Neuronal stem cell (in vitro differentiated cells): ENCODE measurements around the gene CBFA2T3. TPM values are rescaled to one million over a fixed set of nuclear protein-coding genes. Genes with fewer than 3 reads are reported as not detected.

Experiments used
- DNase-seq: peaks from one replicate; pipeline ENCODE4 v3.0.0-alpha.2; 2013; ENCODE audit warnings: low spot score
- H2AFZ ChIP-seq: one replicate; pipeline ENCODE4 v1.6.1; 2013; ENCODE audit warnings: mild to moderate bottlenecking, low read length, inconsistent platforms
- H2AK5ac ChIP-seq: 2 replicates; pipeline ENCODE4 v1.6.1; 2013; ENCODE audit warnings: low read depth, mild to moderate bottlenecking, inconsistent platforms, low read length, moderate library complexity, mixed read lengths
- H2BK120ac ChIP-seq: 2 replicates; pipeline ENCODE4 v1.6.1; 2013; ENCODE audit warnings: low read depth, mild to moderate bottlenecking, inconsistent platforms, low read length, moderate library complexity, mixed read lengths
- H2BK12ac ChIP-seq: one replicate; pipeline ENCODE4 v1.6.1; 2013; ENCODE audit warnings: low read length, inconsistent platforms
- H2BK15ac ChIP-seq: 2 replicates; pipeline ENCODE4 v1.6.1; 2013; ENCODE audit warnings: mild to moderate bottlenecking, low read length, inconsistent platforms, mixed read lengths
- H2BK5ac ChIP-seq: one replicate; pipeline ENCODE4 v1.6.1; 2013; ENCODE audit warnings: inconsistent platforms, mild to moderate bottlenecking, low read length, moderate library complexity
- H3K14ac ChIP-seq: one replicate; pipeline ENCODE4 v1.6.1; 2013; ENCODE audit warnings: low read length, inconsistent platforms
- H3K18ac ChIP-seq: 2 replicates; pipeline ENCODE4 v1.6.1; 2013; ENCODE audit warnings: low read length, inconsistent platforms
- H3K23ac ChIP-seq: 2 replicates; pipeline ENCODE4 v1.6.1; 2013; ENCODE audit warnings: low read depth, mild to moderate bottlenecking, mixed read lengths, low read length, inconsistent platforms; ENCODE audit not compliant: poor library complexity
- H3K27ac ChIP-seq: replicated peaks from 3 replicates; pipeline ENCODE4 v1.5.1; 2013; ENCODE audit warnings: low read length, inconsistent platforms
- H3K27me3 ChIP-seq, 3 experiments: 2 replicates each; pipeline ENCODE4 v1.6.1; 2013; ENCODE audit warnings: low read length in 3 of 3, mild to moderate bottlenecking in 2 of 3, inconsistent platforms in 1 of 3, low read depth in 1 of 3, mixed read lengths in 1 of 3, moderate library complexity in 1 of 3; ENCODE audit not compliant: control insufficient read depth in 3 of 3, insufficient read depth in 3 of 3
- H3K36me3 ChIP-seq, 2 donors: replicated peaks in 1 of 2; 2 replicates each; pipeline ENCODE4 v1.6.1; 2013; ENCODE audit warnings: low read length in 2 of 2; ENCODE audit not compliant: control insufficient read depth in 2 of 2, insufficient read depth in 2 of 2
- H3K4ac ChIP-seq: 2 replicates; pipeline ENCODE4 v1.6.1; 2013; ENCODE audit warnings: inconsistent platforms, mild to moderate bottlenecking, low read length, moderate library complexity
- H3K4me1 ChIP-seq, 2 donors: 1 replicate in 1 of 2; 2 replicates in 1 of 2; pipeline ENCODE4 v1.6.1; 2013; ENCODE audit warnings: low read length in 2 of 2, low read depth in 1 of 2; ENCODE audit not compliant: control insufficient read depth in 2 of 2, insufficient read depth in 1 of 2
- H3K4me2 ChIP-seq: one replicate; pipeline ENCODE4 v1.6.1; 2013; ENCODE audit warnings: mild to moderate bottlenecking, low read length, inconsistent platforms; ENCODE audit not compliant: insufficient read depth, poor library complexity, severe bottlenecking
- H3K4me3 ChIP-seq, 2 donors: 2 replicates each; pipeline ENCODE4 v1.5.1; 2013; ENCODE audit warnings: low read length in 2 of 2, mild to moderate bottlenecking in 2 of 2, inconsistent platforms in 1 of 2, moderate library complexity in 1 of 2
- H3K79me1 ChIP-seq: one replicate; pipeline ENCODE4 v1.6.1; 2013; ENCODE audit warnings: low read depth, mild to moderate bottlenecking, inconsistent platforms, low read length, moderate library complexity
- H3K9ac ChIP-seq: one replicate; pipeline ENCODE4 v1.6.1; 2013; ENCODE audit warnings: mild to moderate bottlenecking, low read depth, low read length, inconsistent platforms; ENCODE audit not compliant: poor library complexity
- H3K9me3 ChIP-seq, 2 donors: replicated peaks in 1 of 2; 2 replicates each; pipeline versions ENCODE3 to v1.6.1; 2013; ENCODE audit warnings: low read length in 2 of 2, mild to moderate bottlenecking in 2 of 2, inconsistent platforms in 1 of 2, low read depth in 1 of 2, mixed read lengths in 1 of 2, moderate library complexity in 1 of 2; ENCODE audit not compliant: control insufficient read depth in 2 of 2, insufficient read depth in 1 of 2
- H4K8ac ChIP-seq: one replicate; pipeline ENCODE4 v1.6.1; 2013; ENCODE audit warnings: low read depth, mild to moderate bottlenecking, inconsistent platforms, low read length, moderate library complexity
- H4K91ac ChIP-seq: one replicate; pipeline ENCODE4 v1.6.1; 2013; ENCODE audit warnings: low read length, low read depth, mild to moderate bottlenecking, inconsistent platforms; ENCODE audit not compliant: poor library complexity
- WGBS, 2 donors: extraction: QIAGEN DNeasy Blood & Tissue Kit; methylation state at CpG; one replicate each; pipeline ENCODE4 v1.1.7; 2013; ENCODE audit warnings: missing lambda C conversion rate in 2 of 2, mixed read lengths in 1 of 2; ENCODE audit not compliant: insufficient read length in 2 of 2, insufficient replicate concordance in 1 of 2; ENCODE audit errors: extremely low coverage in 2 of 2; 5-methylcytosine and 5-hydroxymethylcytosine counted together
- polyA plus RNA-seq, 2 experiments: library from polyadenylated mRNA; stranded (reverse); fragments of 200-250 nt; gene quantifications; one replicate each; pipeline ENCODE4 v1.2.3, GENCODE V29; 2013

Gene CBFA2T3
- 8.3 TPM for polyA plus RNA-seq (2013, experiment 1 of 2)
- 8.0 TPM for polyA plus RNA-seq (2013, experiment 2 of 2)

DNA sequence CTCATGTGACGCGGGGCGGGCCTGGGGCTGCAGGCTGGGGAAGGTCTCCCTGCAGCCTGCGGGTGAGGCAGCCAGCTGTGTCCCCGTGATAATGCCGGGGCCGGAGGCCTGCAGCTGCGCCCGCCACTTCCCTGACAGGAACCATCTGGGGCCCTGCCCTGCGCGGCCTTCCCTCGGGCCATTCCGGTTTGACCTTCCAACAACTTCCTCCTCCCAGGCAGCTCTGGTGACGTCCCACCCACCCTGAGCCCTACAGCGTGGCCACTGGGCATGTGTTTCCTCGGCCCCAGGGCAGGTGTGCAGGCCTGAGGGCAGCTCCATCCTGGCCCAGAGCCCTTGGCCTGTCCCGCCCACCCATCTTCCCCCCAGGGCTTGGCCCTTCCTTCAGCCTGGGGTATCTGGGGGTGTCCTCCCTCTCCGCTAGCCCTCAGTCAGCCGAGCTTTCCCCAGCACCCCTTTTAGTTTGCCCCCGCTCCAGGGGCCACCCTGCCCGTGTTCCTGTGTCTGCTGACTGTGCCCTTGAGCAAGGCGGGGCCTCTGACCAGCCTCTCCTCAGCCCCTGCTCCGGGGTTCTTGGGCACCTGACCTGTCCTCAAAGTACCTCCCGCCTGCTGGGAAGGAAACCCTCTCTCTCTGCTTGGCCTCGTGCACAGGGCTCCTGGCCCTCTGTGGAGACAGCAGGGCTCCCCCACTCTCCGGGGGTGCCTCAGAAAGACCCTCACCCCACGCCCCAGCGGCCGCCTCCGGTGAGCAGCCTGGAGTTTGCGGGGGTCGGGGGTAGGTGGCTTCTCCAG, at the start of gene CBFA2T3:
CBFA2T3 (minus strand) TSS at position 190 of the 794 bp plus-strand sequence. CDS start 400 bp downstream, outside the sequence.
- no peak within 1 kb of the TSS for H3K4me3 ChIP-seq

DNA sequence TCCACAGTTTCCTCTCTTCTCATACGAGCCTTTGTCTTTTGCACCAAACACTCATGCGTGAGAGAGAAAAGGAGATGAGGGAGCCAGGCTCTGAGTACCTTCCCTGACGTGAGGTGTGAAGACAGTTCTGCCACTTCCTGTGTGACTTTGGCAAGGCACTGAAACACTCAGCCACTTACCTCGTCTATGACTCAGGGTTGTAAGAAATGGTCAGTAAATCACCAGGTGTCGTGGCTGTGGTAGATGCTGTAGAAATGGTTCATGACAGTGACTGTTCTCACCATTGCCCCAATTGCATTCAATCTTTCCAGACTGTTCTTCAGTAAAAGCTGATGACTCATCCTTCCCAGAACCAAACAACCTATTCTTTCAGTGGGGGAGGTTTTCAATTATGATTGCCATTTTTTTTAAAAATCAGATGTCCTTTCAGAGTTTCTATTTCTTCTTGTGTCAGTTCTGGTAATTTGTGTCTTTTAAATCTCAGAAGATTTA, 49.2 kb upstream of the CBFA2T3 start:
- Histone ChIP-seq H2BK15ac (no peak overlapping the region), H3K4me1 (peaks cover 0 to 5% of the 10 kb centered on the region in 2 donors), H3K9me3 (peaks cover 8 to 9% of the 10 kb centered on the region in 2 donors), H3K27me3 (peaks cover 0 to 14% (median 0%) of the 10 kb centered on the region in 3 experiments), H3K79me1 (peaks cover 2% of the 10 kb centered on the region), H3K4ac (no peak overlapping the region), H3K36me3 (no peaks in the 10 kb centered on the region), H2AK5ac (no peak overlapping the region), H2BK12ac (no peak overlapping the region), H3K9ac (no peak overlapping the region), H4K8ac (no peak overlapping the region), H4K91ac (no peak overlapping the region), H3K23ac (no peak overlapping the region), H3K27ac (no peak overlapping the region), H2BK5ac (no peak overlapping the region), H3K18ac (no peak overlapping the region), H3K4me3 (no peak overlapping the region), H2BK120ac (no peak overlapping the region), H2AFZ (no peak overlapping the region), H3K14ac (no peak overlapping the region), H3K4me2 (no peak overlapping the region)
- no peak for DNase-seq
- no CpG with 5 or more reads among the region's 5 CpGs for WGBS, 2 donors

More for the DNA sequence above, at the start of gene CBFA2T3:
- H2BK15ac ChIP-seq: no peak within 1 kb of the TSS
- H3K27me3 ChIP-seq: peaks cover 0 to 55% (median 0%) of the 10 kb centered on the region in 3 experiments
- no peaks in the 10 kb centered on the region for H3K79me1 ChIP-seq
- peak within 1 kb of the TSS; percentile 21 for H3K14ac ChIP-seq
- no peak for DNase-seq
- peak within 1 kb of the TSS; percentile 58 for H3K18ac ChIP-seq
- H2BK5ac ChIP-seq: no peak within 1 kb of the TSS
- peak within 1 kb of the TSS; percentile 54 for H2BK120ac ChIP-seq
- no peak within 1 kb of the TSS for H4K8ac ChIP-seq
- no peak within 1 kb of the TSS for H3K27ac ChIP-seq
- H4K91ac ChIP-seq: no peak within 1 kb of the TSS
- H3K4me1 ChIP-seq: peaks cover 0 to 5% of the 10 kb centered on the region in 2 donors
- WGBS, 2 donors: no CpG with 5 or more reads among the region's 32 CpGs
- no peak within 1 kb of the TSS for H3K9ac ChIP-seq
- H3K9me3 ChIP-seq: no peaks in the 10 kb centered on the region
- peak within 1 kb of the TSS; percentile 91 for H3K23ac ChIP-seq
- H2AFZ ChIP-seq: no peak within 1 kb of the TSS
- H3K4ac ChIP-seq: no peak within 1 kb of the TSS
- H3K36me3 ChIP-seq: no peaks in the 10 kb centered on the region
- H2AK5ac ChIP-seq: peak within 1 kb of the TSS; percentile 94
- no peak within 1 kb of the TSS for H3K4me2 ChIP-seq
- no peak within 1 kb of the TSS for H2BK12ac ChIP-seq

DNA sequence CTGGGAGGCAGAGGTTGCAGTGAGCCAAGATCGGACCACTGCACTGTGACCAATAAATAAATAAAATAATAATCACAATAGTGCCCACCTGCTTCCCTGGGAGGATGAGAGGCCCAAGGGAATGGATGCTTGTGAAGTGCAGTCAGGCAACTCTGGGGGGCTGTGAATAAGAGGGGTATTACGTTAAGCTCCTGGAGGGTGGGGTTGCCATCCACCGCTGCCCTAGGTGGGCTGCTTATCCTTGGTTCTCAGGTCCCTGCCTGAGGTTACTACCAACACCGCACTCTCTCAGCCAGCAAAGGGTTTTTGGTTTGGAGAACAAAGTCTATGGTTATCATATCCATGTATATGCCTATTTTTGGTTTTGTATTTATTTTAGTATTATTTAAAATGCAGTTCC, 48.6 kb upstream of the CBFA2T3 start:
- H2BK15ac ChIP-seq: no peak overlapping the region
- H3K23ac ChIP-seq: no peak overlapping the region
- no peak overlapping the region for H3K18ac ChIP-seq
- no peak overlapping the region for H3K14ac ChIP-seq
- H2BK5ac ChIP-seq: no peak overlapping the region
- H2AK5ac ChIP-seq: no peak overlapping the region
- H3K27me3 ChIP-seq: peaks cover 0 to 18% (median 0%) of the 10 kb centered on the region in 3 experiments
- no peak overlapping the region for H3K9ac ChIP-seq
- H3K36me3 ChIP-seq: no peaks in the 10 kb centered on the region
- H3K79me1 ChIP-seq: peaks cover 2% of the 10 kb centered on the region
- H3K4me3 ChIP-seq: no peak overlapping the region
- peaks cover 0 to 5% of the 10 kb centered on the region in 2 donors for H3K4me1 ChIP-seq
- no peak overlapping the region for H2BK120ac ChIP-seq
- no CpG with 5 or more reads among the region's 4 CpGs for WGBS, 2 donors
- no peak for DNase-seq
- no peak overlapping the region for H3K4me2 ChIP-seq
- no peak overlapping the region for H4K91ac ChIP-seq
- H4K8ac ChIP-seq: no peak overlapping the region
- peaks cover 8 to 9% of the 10 kb centered on the region in 2 donors for H3K9me3 ChIP-seq
- H3K27ac ChIP-seq: no peak overlapping the region
- H2AFZ ChIP-seq: no peak overlapping the region
- no peak overlapping the region for H3K4ac ChIP-seq
- H2BK12ac ChIP-seq: no peak overlapping the region

- Histone ChIP-seq H3K4me2 (no peak overlapping the region), H2BK12ac (peak overlapping the region; percentile 41), H3K4ac (no peak overlapping the region), H3K27me3 (peaks cover 0 to 18% (median 0%) of the 10 kb centered on the region in 3 experiments), H3K18ac (peak overlapping the region; percentile 89), H2BK120ac (no peak overlapping the region), H4K8ac (no peak overlapping the region), H3K27ac (no peak overlapping the region), H3K36me3 (no peaks in the 10 kb centered on the region), H3K9ac (no peak overlapping the region), H4K91ac (no peak overlapping the region), H2BK15ac (no peak overlapping the region), H3K23ac (no peak overlapping the region), H3K79me1 (peaks cover 2% of the 10 kb centered on the region), H3K4me3 (no peak overlapping the region), H2AK5ac (peak overlapping the region; percentile 63), H3K9me3 (peaks cover 8 to 9% of the 10 kb centered on the region in 2 donors), H2AFZ (no peak overlapping the region), H2BK5ac (peak overlapping the region; percentile 90), H3K4me1 (peaks cover 0 to 5% of the 10 kb centered on the region in 2 donors), H3K14ac (no peak overlapping the region)
- DNase-seq: no peak
- WGBS, 2 donors: no CpG with 5 or more reads among the region's 11 CpGs
These were observed 47.6 kb upstream of the CBFA2T3 start for GRCh38 chr16:89024546-89025060.
